IPS-15b (cell line): ENCODE measurements around the gene ADAMTSL3.
"Not testable (repeated sequence)": the region's sequence is repeated elsewhere in the genome, so short reads cannot be mapped to it uniquely, and the experiment has no call there.

Experiments used
- H3K27me3 ChIP-seq: one replicate; pipeline ENCODE4 v1.6.1; 2013; ENCODE audit warnings: low read length; ENCODE audit not compliant: control insufficient read depth, insufficient read depth
- H3K36me3 ChIP-seq: one replicate; pipeline ENCODE4 v1.6.1; 2013; ENCODE audit warnings: low read length; ENCODE audit not compliant: control insufficient read depth, insufficient read depth
- H3K4me1 ChIP-seq: one replicate; pipeline ENCODE4 v1.6.1; 2013; ENCODE audit warnings: mild to moderate bottlenecking, low read length; ENCODE audit not compliant: control insufficient read depth, insufficient read depth
- H3K4me3 ChIP-seq: one replicate; pipeline ENCODE4 v1.5.1; 2013; ENCODE audit warnings: low read depth, low read length
- H3K9ac ChIP-seq: one replicate; pipeline ENCODE4 v1.6.1; 2013; ENCODE audit warnings: low read depth, mild to moderate bottlenecking, low read length
- H3K9me3 ChIP-seq: one replicate; pipeline ENCODE4 v1.6.1; 2013; ENCODE audit warnings: mild to moderate bottlenecking, low read length; ENCODE audit not compliant: control insufficient read depth, insufficient read depth

The ADAMTSL3 gene

GRCh38 chr15:83694015-83694414, 40.1 kb downstream of the ADAMTSL3 start:
- no peaks in the 10 kb centered on the region for H3K9me3 ChIP-seq

GRCh38 chr15:83694536-83694935, 40.6 kb downstream of the ADAMTSL3 start:
- Histone ChIP-seq H3K9me3 (no peaks in the 10 kb centered on the region), H3K36me3 (no peaks in the 10 kb centered on the region), H3K9ac (no peak overlapping the region), H3K27me3 (no peaks in the 10 kb centered on the region), H3K4me3 (no peak overlapping the region), H3K4me1 (peaks cover 4% of the 10 kb centered on the region)

More at GRCh38 chr15:83694015-83694414, 40.1 kb downstream of the ADAMTSL3 start:
- H3K4me3 ChIP-seq, result no peak overlapping the region
- no peaks in the 10 kb centered on the region for H3K27me3 ChIP-seq
- H3K36me3 ChIP-seq, result no peaks in the 10 kb centered on the region
- no peak overlapping the region for H3K9ac ChIP-seq
- peaks cover 4% of the 10 kb centered on the region for H3K4me1 ChIP-seq

- peaks cover 4% of the 10 kb centered on the region for H3K4me1 ChIP-seq
- H3K27me3 ChIP-seq, result no peaks in the 10 kb centered on the region
- H3K9ac ChIP-seq, result no peak overlapping the region
- no peaks in the 10 kb centered on the region for H3K9me3 ChIP-seq
- H3K4me3 ChIP-seq, result no peak overlapping the region
- no peaks in the 10 kb centered on the region for H3K36me3 ChIP-seq
These were observed 41.3 kb downstream of the ADAMTSL3 start for GRCh38 chr15:83695246-83695645.

- peaks cover 4% of the 10 kb centered on the region for H3K4me1 ChIP-seq
- H3K27me3 ChIP-seq, result no peaks in the 10 kb centered on the region
- H3K36me3 ChIP-seq, result no peaks in the 10 kb centered on the region
- no peak overlapping the region for H3K9ac ChIP-seq
- no peaks in the 10 kb centered on the region for H3K9me3 ChIP-seq
- no peak overlapping the region for H3K4me3 ChIP-seq
These were observed 42.0 kb downstream of the ADAMTSL3 start for GRCh38 chr15:83695901-83696425.

GRCh38 chr15:83697716-83698115, 43.8 kb downstream of the ADAMTSL3 start:
- no peak overlapping the region for H3K4me3 ChIP-seq
- H3K4me1 ChIP-seq, result peaks cover 4% of the 10 kb centered on the region
- H3K9me3 ChIP-seq, result peaks cover 1% of the 10 kb centered on the region
- no peak overlapping the region for H3K9ac ChIP-seq
- no peaks in the 10 kb centered on the region for H3K36me3 ChIP-seq
- no peaks in the 10 kb centered on the region for H3K27me3 ChIP-seq

- Histone ChIP-seq H3K9ac (no peak overlapping the region), H3K4me1 (peaks cover 4% of the 10 kb centered on the region), H3K27me3 (no peaks in the 10 kb centered on the region), H3K36me3 (no peaks in the 10 kb centered on the region), H3K9me3 (peaks cover 4% of the 10 kb centered on the region), H3K4me3 (no peak overlapping the region)
These were observed 44.4 kb downstream of the ADAMTSL3 start for GRCh38 chr15:83698294-83698693.

GRCh38 chr15:83699028-83699427, 45.1 kb downstream of the ADAMTSL3 start:
- no peaks in the 10 kb centered on the region for H3K36me3 ChIP-seq
- no peak overlapping the region for H3K9ac ChIP-seq
- no peak overlapping the region for H3K4me3 ChIP-seq
- peaks cover under 1% of the 10 kb centered on the region for H3K4me1 ChIP-seq
- H3K9me3 ChIP-seq, result peaks cover 4% of the 10 kb centered on the region
- no peaks in the 10 kb centered on the region for H3K27me3 ChIP-seq

GRCh38 chr15:83700082-83700481, 46.2 kb downstream of the ADAMTSL3 start:
- H3K9ac ChIP-seq, result no peak overlapping the region
- H3K4me3 ChIP-seq, result no peak overlapping the region
- no peaks in the 10 kb centered on the region for H3K36me3 ChIP-seq
- peaks cover 4% of the 10 kb centered on the region for H3K9me3 ChIP-seq
- H3K4me1 ChIP-seq, result no peaks in the 10 kb centered on the region
- H3K27me3 ChIP-seq, result no peaks in the 10 kb centered on the region

GRCh38 chr15:83702314-83702713, 48.4 kb downstream of the ADAMTSL3 start:
- H3K4me3 ChIP-seq, H3K9ac ChIP-seq, H3K9me3 ChIP-seq, H3K36me3 ChIP-seq, H3K4me1 ChIP-seq, H3K27me3 ChIP-seq: not testable (repeated sequence)

- Histone ChIP-seq H3K9me3 (no peaks in the 10 kb centered on the region), H3K36me3 (no peaks in the 10 kb centered on the region)
These were observed 54.4 kb downstream of the ADAMTSL3 start for GRCh38 chr15:83708328-83708727.

GRCh38 chr15:83709241-83709640, 55.3 kb downstream of the ADAMTSL3 start:
- no peaks in the 10 kb centered on the region for H3K36me3 ChIP-seq
- no peaks in the 10 kb centered on the region for H3K9me3 ChIP-seq
- no peak overlapping the region for H3K4me3 ChIP-seq
- no peaks in the 10 kb centered on the region for H3K27me3 ChIP-seq
- H3K4me1 ChIP-seq, result no peaks in the 10 kb centered on the region
- no peak overlapping the region for H3K9ac ChIP-seq

More at GRCh38 chr15:83708328-83708727, 54.4 kb downstream of the ADAMTSL3 start:
- H3K27me3 ChIP-seq, result no peaks in the 10 kb centered on the region
- H3K9ac ChIP-seq, result no peak overlapping the region
- H3K4me3 ChIP-seq, result no peak overlapping the region
- H3K4me1 ChIP-seq, result no peaks in the 10 kb centered on the region

GRCh38 chr15:83709811-83710210, 55.9 kb downstream of the ADAMTSL3 start:
- Histone ChIP-seq H3K36me3 (no peaks in the 10 kb centered on the region), H3K9me3 (no peaks in the 10 kb centered on the region), H3K4me3 (no peak overlapping the region), H3K4me1 (no peaks in the 10 kb centered on the region), H3K27me3 (no peaks in the 10 kb centered on the region), H3K9ac (no peak overlapping the region)
